ENCODE data around the gene PPP1R37. TPM values are rescaled to one million over a fixed set of nuclear protein-coding genes. Genes with fewer than 3 reads are reported as not detected.

The PPP1R37 gene
- total and polyA plus RNA-seq, 2 of the 13 experiments (the other 11 are each of a cell fraction or from before 2014, with no cell fraction given): 9.0 to 14.3 TPM

DNA sequence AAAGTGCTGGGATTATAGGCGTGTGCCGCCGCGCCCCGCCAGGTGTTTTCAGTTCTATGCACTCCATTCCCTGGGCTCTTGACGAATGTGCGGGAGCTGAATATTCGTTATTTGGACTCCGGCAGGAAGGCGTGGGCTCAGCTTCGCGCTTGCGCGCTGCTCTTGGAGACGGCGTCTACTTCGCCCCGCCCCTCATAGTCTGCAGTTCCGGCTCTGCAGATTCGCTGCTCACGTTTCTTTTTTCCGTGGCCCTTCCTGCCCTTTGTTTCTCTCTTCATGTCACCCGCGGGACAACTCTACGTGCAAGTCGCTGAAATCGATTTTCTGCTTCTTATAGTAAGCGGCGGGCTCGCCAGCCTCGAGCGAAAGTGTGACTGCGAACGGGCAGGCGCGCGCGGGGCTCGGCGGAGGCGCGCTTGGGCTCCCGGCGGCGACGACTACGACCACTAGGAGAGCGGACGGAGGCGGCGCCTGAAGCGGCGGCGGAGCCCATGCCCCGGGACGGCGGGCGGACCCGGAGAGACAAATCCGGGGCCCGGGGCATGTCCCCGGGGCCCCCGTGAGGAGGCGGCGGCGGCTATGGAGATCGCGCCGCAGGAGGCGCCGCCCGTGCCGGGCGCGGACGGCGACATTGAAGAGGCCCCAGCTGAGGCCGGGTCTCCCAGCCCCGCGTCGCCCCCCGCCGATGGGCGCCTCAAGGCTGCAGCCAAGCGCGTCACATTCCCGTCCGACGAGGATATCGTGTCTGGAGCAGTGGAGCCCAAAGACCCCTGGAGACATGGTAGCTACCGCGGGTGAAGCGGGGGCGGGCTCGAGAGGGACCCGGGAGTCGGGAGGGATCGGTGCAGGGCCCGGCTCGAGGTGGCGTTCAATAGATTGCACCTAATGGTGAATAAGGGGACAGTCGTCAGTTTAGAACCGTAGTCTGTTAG is at the start of gene PPP1R37 (continued):
- TF ChIP-seq KAT7 (CRISPR knock-in tag; IDR thresholded peaks at IDR 0.05; ENCODE audit: borderline replicate concordance) (peak; percentile 86), REPIN1 (CRISPR knock-in tag; IDR thresholded peaks at IDR 0.05; ENCODE audit: borderline replicate concordance, low read depth) (peak; percentile 14; the same call in 1 of the 2 replicates), MIXL1 (CRISPR knock-in tag; IDR thresholded peaks at IDR 0.05) (peak; percentile 71), FOXJ3 (CRISPR knock-in tag; IDR thresholded peaks at IDR 0.05; ENCODE audit: borderline replicate concordance) (peak; percentile 40; the same call in 1 of the 2 replicates), HOXA5 (CRISPR knock-in tag; IDR thresholded peaks at IDR 0.05) (peak; percentile 83; the same call in 1 of the 2 replicates), KDM5B (CRISPR knock-in tag; IDR thresholded peaks at IDR 0.05; ENCODE audit: borderline replicate concordance) (peak; percentile 87), ZNF703 (CRISPR knock-in tag; IDR thresholded peaks at IDR 0.05; ENCODE audit: borderline replicate concordance) (peak; percentile 44; the same call in 1 of the 2 replicates), RNF2 (conservative IDR thresholded peaks at IDR 0.05; ENCODE audit: low read depth) (0 out of 2 replicates have a peak, but pooled peaks have one; percentile 27), ZNF562 (CRISPR knock-in tag; IDR thresholded peaks at IDR 0.05; ENCODE audit: borderline replicate concordance) (no peak)
- TF ChIP-seq, protein P1, sequence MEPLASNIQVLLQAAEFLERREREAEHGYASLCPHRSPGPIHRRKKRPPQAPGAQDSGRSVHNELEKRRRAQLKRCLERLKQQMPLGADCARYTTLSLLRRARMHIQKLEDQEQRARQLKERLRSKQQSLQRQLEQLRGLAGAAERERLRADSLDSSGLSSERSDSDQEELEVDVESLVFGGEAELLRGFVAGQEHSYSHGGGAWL (CRISPR knock-in tag; IDR thresholded peaks at IDR 0.05): 0 out of 2 replicates have a peak, but pooled peaks have one; percentile 43
- TF ChIP-seq, protein P2, sequence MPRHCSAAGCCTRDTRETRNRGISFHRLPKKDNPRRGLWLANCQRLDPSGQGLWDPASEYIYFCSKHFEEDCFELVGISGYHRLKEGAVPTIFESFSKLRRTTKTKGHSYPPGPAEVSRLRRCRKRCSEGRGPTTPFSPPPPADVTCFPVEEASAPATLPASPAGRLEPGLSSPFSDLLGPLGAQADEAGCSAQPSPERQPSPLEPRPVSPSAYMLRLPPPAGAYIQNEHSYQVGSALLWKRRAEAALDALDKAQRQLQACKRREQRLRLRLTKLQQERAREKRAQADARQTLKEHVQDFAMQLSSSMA (CRISPR knock-in tag; IDR thresholded peaks at IDR 0.05): no peak
- TF ChIP-seq, protein P3, sequence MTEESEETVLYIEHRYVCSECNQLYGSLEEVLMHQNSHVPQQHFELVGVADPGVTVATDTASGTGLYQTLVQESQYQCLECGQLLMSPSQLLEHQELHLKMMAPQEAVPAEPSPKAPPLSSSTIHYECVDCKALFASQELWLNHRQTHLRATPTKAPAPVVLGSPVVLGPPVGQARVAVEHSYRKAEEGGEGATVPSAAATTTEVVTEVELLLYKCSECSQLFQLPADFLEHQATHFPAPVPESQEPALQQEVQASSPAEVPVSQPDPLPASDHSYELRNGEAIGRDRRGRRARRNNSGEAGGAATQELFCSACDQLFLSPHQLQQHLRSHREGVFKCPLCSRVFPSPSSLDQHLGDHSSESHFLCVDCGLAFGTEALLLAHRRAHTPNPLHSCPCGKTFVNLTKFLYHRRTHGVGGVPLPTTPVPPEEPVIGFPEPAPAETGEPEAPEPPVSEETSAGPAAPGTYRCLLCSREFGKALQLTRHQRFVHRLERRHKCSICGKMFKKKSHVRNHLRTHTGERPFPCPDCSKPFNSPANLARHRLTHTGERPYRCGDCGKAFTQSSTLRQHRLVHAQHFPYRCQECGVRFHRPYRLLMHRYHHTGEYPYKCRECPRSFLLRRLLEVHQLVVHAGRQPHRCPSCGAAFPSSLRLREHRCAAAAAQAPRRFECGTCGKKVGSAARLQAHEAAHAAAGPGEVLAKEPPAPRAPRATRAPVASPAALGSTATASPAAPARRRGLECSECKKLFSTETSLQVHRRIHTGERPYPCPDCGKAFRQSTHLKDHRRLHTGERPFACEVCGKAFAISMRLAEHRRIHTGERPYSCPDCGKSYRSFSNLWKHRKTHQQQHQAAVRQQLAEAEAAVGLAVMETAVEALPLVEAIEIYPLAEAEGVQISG (CRISPR knock-in tag; IDR thresholded peaks at IDR 0.05): peak; percentile 79
- TF ChIP-seq, protein P4, sequence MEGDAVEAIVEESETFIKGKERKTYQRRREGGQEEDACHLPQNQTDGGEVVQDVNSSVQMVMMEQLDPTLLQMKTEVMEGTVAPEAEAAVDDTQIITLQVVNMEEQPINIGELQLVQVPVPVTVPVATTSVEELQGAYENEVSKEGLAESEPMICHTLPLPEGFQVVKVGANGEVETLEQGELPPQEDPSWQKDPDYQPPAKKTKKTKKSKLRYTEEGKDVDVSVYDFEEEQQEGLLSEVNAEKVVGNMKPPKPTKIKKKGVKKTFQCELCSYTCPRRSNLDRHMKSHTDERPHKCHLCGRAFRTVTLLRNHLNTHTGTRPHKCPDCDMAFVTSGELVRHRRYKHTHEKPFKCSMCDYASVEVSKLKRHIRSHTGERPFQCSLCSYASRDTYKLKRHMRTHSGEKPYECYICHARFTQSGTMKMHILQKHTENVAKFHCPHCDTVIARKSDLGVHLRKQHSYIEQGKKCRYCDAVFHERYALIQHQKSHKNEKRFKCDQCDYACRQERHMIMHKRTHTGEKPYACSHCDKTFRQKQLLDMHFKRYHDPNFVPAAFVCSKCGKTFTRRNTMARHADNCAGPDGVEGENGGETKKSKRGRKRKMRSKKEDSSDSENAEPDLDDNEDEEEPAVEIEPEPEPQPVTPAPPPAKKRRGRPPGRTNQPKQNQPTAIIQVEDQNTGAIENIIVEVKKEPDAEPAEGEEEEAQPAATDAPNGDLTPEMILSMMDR (CRISPR knock-in tag; IDR thresholded peaks at IDR 0.05): peak; percentile 30; the same call in 1 of the 2 replicates
- TF ChIP-seq, protein P5, sequence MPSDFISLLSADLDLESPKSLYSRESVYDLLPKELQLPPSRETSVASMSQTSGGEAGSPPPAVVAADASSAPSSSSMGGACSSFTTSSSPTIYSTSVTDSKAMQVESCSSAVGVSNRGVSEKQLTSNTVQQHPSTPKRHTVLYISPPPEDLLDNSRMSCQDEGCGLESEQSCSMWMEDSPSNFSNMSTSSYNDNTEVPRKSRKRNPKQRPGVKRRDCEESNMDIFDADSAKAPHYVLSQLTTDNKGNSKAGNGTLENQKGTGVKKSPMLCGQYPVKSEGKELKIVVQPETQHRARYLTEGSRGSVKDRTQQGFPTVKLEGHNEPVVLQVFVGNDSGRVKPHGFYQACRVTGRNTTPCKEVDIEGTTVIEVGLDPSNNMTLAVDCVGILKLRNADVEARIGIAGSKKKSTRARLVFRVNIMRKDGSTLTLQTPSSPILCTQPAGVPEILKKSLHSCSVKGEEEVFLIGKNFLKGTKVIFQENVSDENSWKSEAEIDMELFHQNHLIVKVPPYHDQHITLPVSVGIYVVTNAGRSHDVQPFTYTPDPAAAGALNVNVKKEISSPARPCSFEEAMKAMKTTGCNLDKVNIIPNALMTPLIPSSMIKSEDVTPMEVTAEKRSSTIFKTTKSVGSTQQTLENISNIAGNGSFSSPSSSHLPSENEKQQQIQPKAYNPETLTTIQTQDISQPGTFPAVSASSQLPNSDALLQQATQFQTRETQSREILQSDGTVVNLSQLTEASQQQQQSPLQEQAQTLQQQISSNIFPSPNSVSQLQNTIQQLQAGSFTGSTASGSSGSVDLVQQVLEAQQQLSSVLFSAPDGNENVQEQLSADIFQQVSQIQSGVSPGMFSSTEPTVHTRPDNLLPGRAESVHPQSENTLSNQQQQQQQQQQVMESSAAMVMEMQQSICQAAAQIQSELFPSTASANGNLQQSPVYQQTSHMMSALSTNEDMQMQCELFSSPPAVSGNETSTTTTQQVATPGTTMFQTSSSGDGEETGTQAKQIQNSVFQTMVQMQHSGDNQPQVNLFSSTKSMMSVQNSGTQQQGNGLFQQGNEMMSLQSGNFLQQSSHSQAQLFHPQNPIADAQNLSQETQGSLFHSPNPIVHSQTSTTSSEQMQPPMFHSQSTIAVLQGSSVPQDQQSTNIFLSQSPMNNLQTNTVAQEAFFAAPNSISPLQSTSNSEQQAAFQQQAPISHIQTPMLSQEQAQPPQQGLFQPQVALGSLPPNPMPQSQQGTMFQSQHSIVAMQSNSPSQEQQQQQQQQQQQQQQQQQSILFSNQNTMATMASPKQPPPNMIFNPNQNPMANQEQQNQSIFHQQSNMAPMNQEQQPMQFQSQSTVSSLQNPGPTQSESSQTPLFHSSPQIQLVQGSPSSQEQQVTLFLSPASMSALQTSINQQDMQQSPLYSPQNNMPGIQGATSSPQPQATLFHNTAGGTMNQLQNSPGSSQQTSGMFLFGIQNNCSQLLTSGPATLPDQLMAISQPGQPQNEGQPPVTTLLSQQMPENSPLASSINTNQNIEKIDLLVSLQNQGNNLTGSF (CRISPR knock-in tag; IDR thresholded peaks at IDR 0.05): peak; percentile 34; the same call in 1 of the 2 replicates
- TF ChIP-seq, protein P6, sequence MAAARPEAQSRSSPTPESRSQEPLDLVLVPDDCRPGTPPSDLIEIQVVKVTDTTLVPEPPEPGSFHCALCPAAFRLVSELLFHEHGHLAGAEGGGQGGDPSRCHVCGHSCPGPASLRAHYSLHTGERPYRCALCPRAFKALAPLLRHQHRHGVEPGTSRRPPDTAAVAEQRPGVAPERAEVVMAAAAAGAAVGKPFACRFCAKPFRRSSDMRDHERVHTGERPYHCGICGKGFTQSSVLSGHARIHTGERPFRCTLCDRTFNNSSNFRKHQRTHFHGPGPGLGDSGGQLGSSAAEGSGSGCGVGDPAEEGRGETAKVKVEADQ (CRISPR knock-in tag; IDR thresholded peaks at IDR 0.05; ENCODE audit: borderline replicate concordance): no peak

Measured in HepG2 (cell line).